Prostate gland (tissue), 2 donors: Measurements from ENCODE around the gene STAC2.

Experiments used
- CTCF ChIP-seq, 4 experiments: fragments of 200-600 bp in 2 of 4; fragments of 450-650 bp in 2 of 4; sonication (generic) in 2 of 4; IDR thresholded peaks; 1 replicate in 3 of 4; 2 replicates in 1 of 4; pipeline ENCODE4 v1.5.1; 2016 to 2019; ENCODE audit warnings: antibody characterized with exemption in 4 of 4, mild to moderate bottlenecking in 2 of 4, moderate library complexity in 2 of 4
- POLR2A ChIP-seq: fragments of 450-650 bp; IDR thresholded peaks from one replicate; pipeline ENCODE4 v1.6.1; 2016; ENCODE audit warnings: antibody characterized with exemption, mild to moderate bottlenecking
- POLR2AphosphoS5 ChIP-seq: sonication (generic); formaldehyde crosslinking; IDR thresholded peaks from one replicate; pipeline ENCODE4 v1.6.1; 2017; ENCODE audit warnings: antibody characterized with exemption

- TF ChIP-seq CTCF (IDR thresholded peaks at IDR 0.05) (no peak), POLR2AphosphoS5 (no peak), POLR2A (no peak)
Measured at GRCh38 chr17:39237586-39237985, 11.8 kb upstream of the STAC2 start.
